Liver (tissue), 9 donors: Measurements from ENCODE around the gene CAPN10. TPM values are rescaled to one million over a fixed set of nuclear protein-coding genes. Genes with fewer than 3 reads are reported as not detected.

Experiments used
- DNase-seq: peaks from one replicate; pipeline ENCODE4 v3.0.0-alpha.2; 2017; ENCODE audit warnings: low spot score
- H3K27ac ChIP-seq, 2 donors: one replicate each; pipeline ENCODE4 v1.7.0; 2013; ENCODE audit warnings: inconsistent platforms in 2 of 2, low read length in 2 of 2, control low read depth in 1 of 2, low read depth in 1 of 2, mild to moderate bottlenecking in 1 of 2
- H3K27me3 ChIP-seq, 4 donors: one replicate each; pipeline versions ENCODE4 v1.6.1 to v1.7.0; 2013; ENCODE audit warnings: low read length in 3 of 4, inconsistent platforms in 1 of 4, mild to moderate bottlenecking in 1 of 4, moderate library complexity in 1 of 4; ENCODE audit not compliant: control insufficient read depth in 4 of 4, insufficient read depth in 4 of 4
- H3K36me3 ChIP-seq, 4 donors: one replicate each; pipeline versions ENCODE4 v1.6.1 to v1.7.0; 2013; ENCODE audit warnings: low read length in 3 of 4, mild to moderate bottlenecking in 3 of 4, low read depth in 1 of 4, moderate library complexity in 1 of 4; ENCODE audit not compliant: control insufficient read depth in 4 of 4, insufficient read depth in 3 of 4
- H3K4me1 ChIP-seq, 4 donors: one replicate each; pipeline versions ENCODE4 v1.6.1 to v1.7.0; 2013; ENCODE audit warnings: low read length in 3 of 4, mild to moderate bottlenecking in 3 of 4, moderate library complexity in 1 of 4; ENCODE audit not compliant: control insufficient read depth in 4 of 4, insufficient read depth in 4 of 4
- H3K4me3 ChIP-seq, 3 donors: one replicate each; pipeline versions ENCODE4 v1.6.1 to v1.7.0; 2013; ENCODE audit warnings: low read length in 3 of 3, control low read depth in 1 of 3, low read depth in 1 of 3, mild to moderate bottlenecking in 1 of 3
- H3K9ac ChIP-seq, 2 donors: one replicate each; pipeline ENCODE4 v1.7.0; 2013; ENCODE audit warnings: low read length in 2 of 2, mild to moderate bottlenecking in 2 of 2, moderate library complexity in 2 of 2, control low read depth in 1 of 2, low read depth in 1 of 2
- H3K9me3 ChIP-seq, 4 donors: one replicate each; pipeline versions ENCODE4 v1.6.1 to v1.7.0; 2013; ENCODE audit warnings: low read length in 3 of 4; ENCODE audit not compliant: control insufficient read depth in 4 of 4
- ATF3 ChIP-seq: IDR thresholded peaks from 2 replicates; pipeline ENCODE4 v1.6.1; 2016; ENCODE audit warnings: antibody characterized with exemption
- EGR1 ChIP-seq, 2 donors: IDR thresholded peaks; 2 replicates each; pipeline ENCODE4 v1.6.1; 2016 to 2018; ENCODE audit warnings: antibody characterized with exemption in 2 of 2, low read depth in 2 of 2
- FOXA1 ChIP-seq: IDR thresholded peaks from 2 replicates; pipeline ENCODE4 v1.6.1; 2016; ENCODE audit warnings: antibody characterized with exemption
- FOXA2 ChIP-seq: IDR thresholded peaks from 2 replicates; pipeline ENCODE4 v1.6.1; 2016; ENCODE audit warnings: antibody characterized with exemption
- GABPA ChIP-seq, 2 donors: IDR thresholded peaks in 1 of 2; conservative IDR thresholded peaks in 1 of 2; 2 replicates each; pipeline ENCODE4 v1.6.1; 2016; ENCODE audit warnings: antibody characterized with exemption in 2 of 2, mild to moderate bottlenecking in 1 of 2, moderate library complexity in 1 of 2
- HNF4A ChIP-seq, 2 donors: conservative IDR thresholded peaks; 2 replicates each; pipeline ENCODE4 v1.6.1; 2016; ENCODE audit warnings: antibody characterized with exemption in 2 of 2, mild to moderate bottlenecking in 2 of 2
- HNF4G ChIP-seq: IDR thresholded peaks from 2 replicates; pipeline ENCODE4 v1.6.1; 2016; ENCODE audit warnings: antibody characterized with exemption
- JUND ChIP-seq, 2 donors: IDR thresholded peaks; 2 replicates each; pipeline ENCODE4 v1.6.1; 2016; ENCODE audit warnings: antibody characterized with exemption in 2 of 2
- MAX ChIP-seq: IDR thresholded peaks from 2 replicates; pipeline ENCODE4 v1.6.1; 2016; ENCODE audit warnings: antibody characterized with exemption
- NR2F2 ChIP-seq: IDR thresholded peaks from 2 replicates; pipeline ENCODE4 v1.6.1; 2016; ENCODE audit warnings: antibody characterized with exemption
- REST ChIP-seq: IDR thresholded peaks from 2 replicates; pipeline ENCODE4 v1.6.1; 2016; ENCODE audit warnings: antibody characterized with exemption, mild to moderate bottlenecking
- RXRA ChIP-seq, 2 donors: IDR thresholded peaks; 2 replicates each; pipeline ENCODE4 v1.6.1; 2017 to 2018; ENCODE audit warnings: antibody characterized with exemption in 2 of 2, mild to moderate bottlenecking in 1 of 2
- SP1 ChIP-seq: IDR thresholded peaks from 2 replicates; pipeline ENCODE4 v1.6.1; 2018; ENCODE audit warnings: antibody characterized with exemption, mild to moderate bottlenecking
- TAF1 ChIP-seq: conservative IDR thresholded peaks from 2 replicates; pipeline ENCODE4 v1.6.1; 2016; ENCODE audit warnings: antibody characterized with exemption, mild to moderate bottlenecking
- YY1 ChIP-seq: IDR thresholded peaks from 2 replicates; pipeline ENCODE4 v1.6.1; 2016; ENCODE audit warnings: antibody characterized with exemption, mild to moderate bottlenecking
- ZBTB33 ChIP-seq: IDR thresholded peaks from 2 replicates; pipeline ENCODE4 v1.6.1; 2016; ENCODE audit warnings: antibody characterized with exemption
- WGBS: extraction: QIAGEN DNeasy Blood & Tissue Kit; methylation state at CpG from one replicate; pipeline ENCODE4 v1.1.7; 2013; 5-methylcytosine and 5-hydroxymethylcytosine counted together
- polyA plus RNA-seq, 2 donors: library from polyadenylated mRNA; stranded (reverse) in 1 of 2; unstranded in 1 of 2; fragments of 200-250 nt in 1 of 2; fragments of >200 nt in 1 of 2; fragmentation: Nextera tagmentation in 1 of 2; extraction: Ambion mirVana in 1 of 2; gene quantifications; one replicate each; pipeline versions ENCODE4 v1.2.1 to v1.2.3, GENCODE V29; 2013 to 2015
- total RNA-seq, 2 donors: library from RNA; depleted of rRNA; stranded (reverse); fragments of >200 nt; gene quantifications; one replicate each; pipeline ENCODE4 v1.2.3, GENCODE V29; 2014
- donor health status: healthy.
- donor health status: healthy.
- donor health status: healthy.
- donor health status: healthy.
- donor health status: healthy.

CAPN10 gene
- total and polyA plus RNA-seq, 4 donors = 4.8 to 11.3 (median 6.5) TPM

- peaks cover 0 to 3% (median 0%) of the 10 kb centered on the region in 4 donors for H3K9me3 ChIP-seq
- no peak for TF ChIP-seq YY1
- TF ChIP-seq ZBTB33 = no peak
- no peak for TF ChIP-seq ATF3
- TF ChIP-seq JUND (IDR thresholded peaks at IDR 0.05) = no peak
- TF ChIP-seq TAF1 = no peak
- TF ChIP-seq EGR1 (IDR thresholded peaks at IDR 0.05; ENCODE audit: low read depth in 2 of 2) = no peak
- no peak for TF ChIP-seq HNF4G
- TF ChIP-seq NR2F2 = no peak
- no peak for TF ChIP-seq HNF4A (conservative IDR thresholded peaks at IDR 0.05)
- no peak for TF ChIP-seq REST
- TF ChIP-seq RXRA (IDR thresholded peaks at IDR 0.05) = no peak
- no peak for TF ChIP-seq FOXA2
- TF ChIP-seq FOXA1 = no peak
- no peaks in the 10 kb centered on the region for H3K36me3 ChIP-seq
- H3K4me3 ChIP-seq = no peak overlapping the region
- H3K4me1 ChIP-seq = peaks cover 0 to 2% (median 0%) of the 10 kb centered on the region in 4 donors
- no peak for DNase-seq
- 88% methylated on average over 9 of the region's 9 CpGs for WGBS
- H3K27ac ChIP-seq = no peak overlapping the region
- no peak overlapping the region for H3K9ac ChIP-seq
- no peaks in the 10 kb centered on the region for H3K27me3 ChIP-seq
Measured at GRCh38 chr2:240622060-240622411, 35.5 kb downstream of the CAPN10 start.

GRCh38 chr2:240622531-240623235 is 36.1 kb downstream of the CAPN10 start:
- 64% methylated on average over 37 of the region's 37 CpGs for WGBS
- DNase-seq = no peak

More at GRCh38 chr2:240622531-240623235, 36.1 kb downstream of the CAPN10 start:
- no peaks in the 10 kb centered on the region for H3K27me3 ChIP-seq
- H3K27ac ChIP-seq = no peak overlapping the region
- H3K4me3 ChIP-seq = no peak overlapping the region
- peaks cover 0 to 2% (median 0%) of the 10 kb centered on the region in 4 donors for H3K9me3 ChIP-seq
- TF ChIP-seq SP1 = no peak
- TF ChIP-seq JUND (IDR thresholded peaks at IDR 0.05) = no peak
- TF ChIP-seq TAF1 = no peak
- TF ChIP-seq EGR1 (IDR thresholded peaks at IDR 0.05; ENCODE audit: low read depth in 2 of 2) = no peak
- no peak for TF ChIP-seq GABPA (IDR thresholded peaks at IDR 0.05 in 1 of 2, conservative IDR thresholded peaks at IDR 0.05 in 1 of 2)
- no peak for TF ChIP-seq ZBTB33
- TF ChIP-seq FOXA2 = no peak
- no peak for TF ChIP-seq MAX
- no peak for TF ChIP-seq FOXA1
- peaks cover 0 to 2% (median 0%) of the 10 kb centered on the region in 4 donors for H3K4me1 ChIP-seq
- H3K36me3 ChIP-seq = no peaks in the 10 kb centered on the region
- no peak overlapping the region for H3K9ac ChIP-seq
